Measurements from ENCODE around the gene ZC3H10. TPM values are rescaled to one million over a fixed set of nuclear protein-coding genes. Genes with fewer than 3 reads are reported as not detected.

ZC3H10 gene
- total and polyA plus RNA-seq, 2 of the 13 experiments (the other 11 are each of a cell fraction or from before 2014, with no cell fraction given) = 0.70 to 2.3 TPM

GRCh38 chr12:56080556-56081138, 37.4 kb upstream of the ZC3H10 start (continued):
- TF ChIP-seq MBNL3 (CRISPR knock-in tag; conservative IDR thresholded peaks at IDR 0.05) (no peak), POLR2A (IDR thresholded peaks at IDR 0.05; ENCODE audit: insufficient read depth in 1 of 2, low read depth in 2 of 2, low read length in 2 of 2) (peak; percentile 55 to 68; a peak in 2 of 4 replicates), CCAR2 (optimal IDR thresholded peaks at IDR 0.05; ENCODE audit: low read depth, low read length) (no peak), ZNF747 (CRISPR knock-in tag; IDR thresholded peaks at IDR 0.05; ENCODE audit: borderline replicate concordance) (no peak), IRF9 (CRISPR knock-in tag; IDR thresholded peaks at IDR 0.05; ENCODE audit: borderline replicate concordance) (no peak; the same call in 1 of the 2 replicates), RFXAP (CRISPR knock-in tag; IDR thresholded peaks at IDR 0.05; ENCODE audit: borderline replicate concordance) (0 out of 2 replicates have a peak, but pooled peaks have one; percentile 5), TOE1 (CRISPR knock-in tag; IDR thresholded peaks at IDR 0.05) (no peak), RBM39 (IDR thresholded peaks at IDR 0.05; ENCODE audit: low read depth, low read length, poor library complexity, severe bottlenecking) (no peak), ZNF180 (CRISPR knock-in tag; IDR thresholded peaks at IDR 0.05; ENCODE audit: borderline replicate concordance, low read depth) (no peak), ZNF557 (CRISPR knock-in tag; IDR thresholded peaks at IDR 0.05) (no peak), HOMEZ (CRISPR knock-in tag; IDR thresholded peaks at IDR 0.05; ENCODE audit: low read depth) (no peak), ZNF790 (CRISPR knock-in tag; IDR thresholded peaks at IDR 0.05; ENCODE audit: borderline replicate concordance) (peak; percentile 54; the same call in 1 of the 2 replicates), KAT7 (CRISPR knock-in tag; IDR thresholded peaks at IDR 0.05; ENCODE audit: borderline replicate concordance) (peak; percentile 69; the same call in 1 of the 2 replicates), XBP1 (CRISPR knock-in tag; IDR thresholded peaks at IDR 0.05) (no peak), HES4 (CRISPR knock-in tag; IDR thresholded peaks at IDR 0.05; ENCODE audit: borderline replicate concordance) (0 out of 2 replicates have a peak, but pooled peaks have one; percentile 16), RFX1 (IDR thresholded peaks at IDR 0.05) (no peak), ZNF335 (CRISPR knock-in tag; IDR thresholded peaks at IDR 0.05) (no peak), ZNF770 (CRISPR knock-in tag; IDR thresholded peaks at IDR 0.05) (peak; percentile 74), JUN (CRISPR knock-in tag; IDR thresholded peaks at IDR 0.05) (peak; percentile 82)
- TF ChIP-seq, protein P1, sequence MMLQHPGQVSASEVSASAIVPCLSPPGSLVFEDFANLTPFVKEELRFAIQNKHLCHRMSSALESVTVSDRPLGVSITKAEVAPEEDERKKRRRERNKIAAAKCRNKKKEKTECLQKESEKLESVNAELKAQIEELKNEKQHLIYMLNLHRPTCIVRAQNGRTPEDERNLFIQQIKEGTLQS (CRISPR knock-in tag; IDR thresholded peaks at IDR 0.05) = peak; percentile 56

Measured in HepG2 (cell line).